GM12878 (cell line): ENCODE measurements around the gene MCOLN1. TPM values are rescaled to one million over a fixed set of nuclear protein-coding genes. Genes with fewer than 3 reads are reported as not detected.

ENCODE experiments used
- ATAC-seq: fragments of 200-7000 bp; cut with Tn5 transposase; 3 replicates; pipeline ENCODE4 v1.9.1; 2020; ENCODE audit warnings: mild to moderate bottlenecking, moderate library complexity
- BruUV-seq: library from RNA; stranded (reverse); fragments of 400-500 nt; replicated peaks from 2 replicates; lab custom pipeline; 2021; lab: Mats Ljungman, UMichigan
- CTCF ChIA-PET: fragments of 300-600 bp; sonication (Branson Sonifier 250); formaldehyde crosslinking; extraction: SDS; loops from one replicate; lab custom pipeline; 2021; ENCODE audit warnings: inconsistent platforms; lab: Yijun Ruan, JAX
- POLR2A ChIA-PET: fragments of 350-600 bp; formaldehyde crosslinking; extraction: SDS; loops from one replicate; lab custom pipeline; 2021; ENCODE audit warnings: inconsistent platforms; lab: Charles Lee
- RAD21 ChIA-PET: fragments of 300-600 bp; sonication (Branson Sonifier 250); formaldehyde crosslinking; loops from one replicate; lab custom pipeline; 2023; ENCODE audit warnings: antibody characterized with exemption; ENCODE audit not compliant: unreplicated experiment; lab: Charles Lee
- SMC1A ChIA-PET: fragments of 300-600 bp; sonication (Branson Sonifier 250); formaldehyde crosslinking; loops from one replicate; lab custom pipeline; 2023; ENCODE audit not compliant: unreplicated experiment, uncharacterized antibody; lab: Charles Lee
- DNase-seq: peaks from one replicate; pipeline ENCODE4 v3.0.0-alpha.2; 2011; ENCODE audit warnings: low read depth, low spot score
- FAIRE-seq: peaks from 3 replicates; lab custom pipeline; 2011; peaks lifted over from hg19 to GRCh38; lab: Jason Lieb, UNC
- H2AFZ ChIP-seq: 2 replicates; pipeline ENCODE4 v1.6.0; 2011; ENCODE audit warnings: low read depth, low read length, control low read depth; ENCODE audit not compliant: control insufficient read depth
- H3K27ac ChIP-seq: 2 replicates; pipeline ENCODE4 v1.5.1; 2011; ENCODE audit warnings: control low read depth; ENCODE audit not compliant: control insufficient read depth, insufficient read depth
- H3K27me3 ChIP-seq, 2 experiments: replicated peaks in 1 of 2; 2 replicates each; pipeline versions ENCODE4 v1.6.0 to v1.6.1; 2011; ENCODE audit warnings: low read length in 1 of 2; ENCODE audit not compliant: control insufficient read depth in 2 of 2, insufficient read depth in 2 of 2
- H3K36me3 ChIP-seq, 2 experiments: 2 replicates each; pipeline ENCODE4 v1.5.1; 2011; ENCODE audit warnings: low read length in 1 of 2; ENCODE audit not compliant: control insufficient read depth in 2 of 2, insufficient read depth in 2 of 2
- H3K4me1 ChIP-seq: 2 replicates; pipeline ENCODE4 v1.6.1; 2011; ENCODE audit warnings: mild to moderate bottlenecking, low read length, moderate library complexity, mixed read lengths; ENCODE audit not compliant: control insufficient read depth, insufficient read depth
- H3K4me2 ChIP-seq: 2 replicates; pipeline ENCODE4 v1.6.0; 2011; ENCODE audit warnings: control low read depth; ENCODE audit not compliant: control insufficient read depth, insufficient read depth
- H3K4me3 ChIP-seq: fragments of 200-600 bp; sonication (generic); 2 replicates; pipeline ENCODE4 v1.5.1; 2016
- H3K79me2 ChIP-seq: 2 replicates; pipeline ENCODE4 v1.6.0; 2011; ENCODE audit warnings: low read length; ENCODE audit not compliant: control insufficient read depth, insufficient read depth
- H3K9ac ChIP-seq: 2 replicates; pipeline ENCODE4 v1.8.0; 2011; ENCODE audit warnings: low read length, control low read depth, mixed read lengths; ENCODE audit not compliant: control insufficient read depth, insufficient read depth
- H3K9me3 ChIP-seq: replicated peaks from 3 replicates; pipeline ENCODE4 v1.5.1; 2011; ENCODE audit warnings: mild to moderate bottlenecking, low read length; ENCODE audit not compliant: control insufficient read depth, insufficient read depth
- H4K20me1 ChIP-seq: 2 replicates; pipeline ENCODE4 v1.6.0; 2011; ENCODE audit not compliant: control insufficient read depth, insufficient read depth
- ATF7 ChIP-seq: fragments of 450-650 bp; IDR thresholded peaks from 2 replicates; pipeline ENCODE4 v1.6.1; 2016; ENCODE audit warnings: low read depth, mild to moderate bottlenecking
- CHD4 ChIP-seq: fragments of 200-600 bp; sonication (generic); IDR thresholded peaks from 2 replicates; pipeline ENCODE4 v1.6.1; 2016; ENCODE audit warnings: mild to moderate bottlenecking
- ESRRA ChIP-seq: IDR thresholded peaks from 2 replicates; pipeline ENCODE4 v1.6.1; 2012; ENCODE audit warnings: mild to moderate bottlenecking, low read length, improper control_type of control experiment
- GATAD2B ChIP-seq: fragments of 450-650 bp; conservative IDR thresholded peaks from 2 replicates; pipeline ENCODE4 v1.6.1; 2017; ENCODE audit warnings: low read depth, mild to moderate bottlenecking, moderate library complexity
- JUNB ChIP-seq: IDR thresholded peaks from 2 replicates; pipeline ENCODE4 v1.6.1; 2016; ENCODE audit warnings: antibody characterized with exemption, mild to moderate bottlenecking
- MYB ChIP-seq: fragments of 150-350 bp; IDR thresholded peaks from 2 replicates; pipeline ENCODE4 v1.6.1; 2014; ENCODE audit warnings: mild to moderate bottlenecking, low read depth, low read length, borderline replicate concordance
- NFXL1 ChIP-seq: fragments of 450-650 bp; IDR thresholded peaks from 2 replicates; pipeline ENCODE4 v1.6.1; 2017; ENCODE audit warnings: antibody characterized with exemption, mild to moderate bottlenecking, borderline replicate concordance
- PAX8 ChIP-seq: fragments of 450-650 bp; IDR thresholded peaks from 2 replicates; pipeline ENCODE4 v1.6.1; 2017; ENCODE audit warnings: mild to moderate bottlenecking, moderate library complexity
- PKNOX1 ChIP-seq: fragments of 450-650 bp; IDR thresholded peaks from 2 replicates; pipeline ENCODE4 v1.6.1; 2016; ENCODE audit warnings: mild to moderate bottlenecking
- SUPT20H ChIP-seq: IDR thresholded peaks from 2 replicates; pipeline ENCODE4 v1.6.1; 2011; ENCODE audit warnings: low read depth, mild to moderate bottlenecking, low read length, moderate library complexity, borderline replicate concordance; ENCODE audit not compliant: control insufficient read depth
- WGBS: methylation state at CpG from one replicate; pipeline ENCODE4 v1.1.6; 2016; ENCODE audit warnings: low lambda C conversion rate; ENCODE audit not compliant: insufficient replicate concordance, insufficient coverage; ENCODE audit errors: missing lambda C conversion rate; 5-methylcytosine and 5-hydroxymethylcytosine counted together
- in situ Hi-C: fragments of 300-500 bp; cut with MboI; formaldehyde crosslinking; loops from 9 replicates; pipeline ENCODE4 v1.14.3; 2018; ENCODE audit warnings: mixed read lengths
- intact Hi-C: fragments of 100-400 bp; cut with micrococcal nuclease; formaldehyde crosslinking; loops from one replicate; pipeline ENCODE4 v1.14.2; 2022; ENCODE audit not compliant: unreplicated experiment
- polyA plus RNA-seq, 11 experiments: library from polyadenylated mRNA; depleted of rRNA in 4 of 11; unstranded in 6 of 11; stranded (reverse) in 5 of 11; fragments of >200 nt; fragmentation: Nextera tagmentation in 4 of 11; fragmentation: Illumina TruSeq in 1 of 11; extraction: Ambion mirVana in 4 of 11; extraction: Trizol in 1 of 11; gene quantifications; 1 replicate in 1 of 11; 2 replicates in 10 of 11; pipeline versions ENCODE4 v1.2.1 to v1.2.3, GENCODE V29; 2011 to 2016; ENCODE audit warnings: inconsistent platforms in 2 of 11, missing spikeins in 2 of 11, low read depth in 1 of 11
- total RNA-seq, 4 experiments: library from RNA; depleted of rRNA in 3 of 4; stranded (reverse); fragments of >200 nt in 3 of 4; fragmentation: Illumina TruSeq in 1 of 4; extraction: Trizol in 1 of 4; gene quantifications; 2 replicates each; pipeline versions ENCODE4 v1.2.1 to v1.2.3, GENCODE V29; 2013 to 2021

MCOLN1 gene
- total and polyA plus RNA-seq, 10 of the 15 experiments (the other 5 are each of a cell fraction or from before 2014, with no cell fraction given), result 0.42 to 15.6 (median 4.9) TPM

- Histone ChIP-seq H3K4me2 (no peak overlapping the region), H3K79me2 (peaks cover 10% of the 10 kb centered on the region), H4K20me1 (no peaks in the 10 kb centered on the region), H3K9ac (no peak overlapping the region), H3K36me3 (peaks cover 0 to 9% of the 10 kb centered on the region in 2 experiments; a peak in 3 of 4 replicates), H3K4me1 (peaks cover 6% of the 10 kb centered on the region), H2AFZ (no peak overlapping the region), H3K9me3 (no peaks in the 10 kb centered on the region), H3K27ac (no peak overlapping the region), H3K27me3 (no peaks in the 10 kb centered on the region), H3K4me3 (no peak overlapping the region)
- TF ChIP-seq ESRRA, result no peak
- no peak for TF ChIP-seq PAX8
- no peak for TF ChIP-seq JUNB
- TF ChIP-seq PKNOX1, result no peak
- CTCF ChIA-PET, result no interaction called here
- in situ Hi-C loops (no loop called here), intact Hi-C loops (no loop called here)
- POLR2A ChIA-PET, result no interaction called here
- RAD21 ChIA-PET, result no interaction called here
- FAIRE-seq, result no peak
- DNase-seq, result no peak
- ATAC-seq, result no peak
- SMC1A ChIA-PET, result no interaction called here
- 95% methylated on average over 25 of the region's 28 CpGs for WGBS
- no TSS peak for BruUV-seq
Measured at GRCh38 chr19:7539827-7540425, 17.5 kb downstream of the MCOLN1 start.

DNA sequence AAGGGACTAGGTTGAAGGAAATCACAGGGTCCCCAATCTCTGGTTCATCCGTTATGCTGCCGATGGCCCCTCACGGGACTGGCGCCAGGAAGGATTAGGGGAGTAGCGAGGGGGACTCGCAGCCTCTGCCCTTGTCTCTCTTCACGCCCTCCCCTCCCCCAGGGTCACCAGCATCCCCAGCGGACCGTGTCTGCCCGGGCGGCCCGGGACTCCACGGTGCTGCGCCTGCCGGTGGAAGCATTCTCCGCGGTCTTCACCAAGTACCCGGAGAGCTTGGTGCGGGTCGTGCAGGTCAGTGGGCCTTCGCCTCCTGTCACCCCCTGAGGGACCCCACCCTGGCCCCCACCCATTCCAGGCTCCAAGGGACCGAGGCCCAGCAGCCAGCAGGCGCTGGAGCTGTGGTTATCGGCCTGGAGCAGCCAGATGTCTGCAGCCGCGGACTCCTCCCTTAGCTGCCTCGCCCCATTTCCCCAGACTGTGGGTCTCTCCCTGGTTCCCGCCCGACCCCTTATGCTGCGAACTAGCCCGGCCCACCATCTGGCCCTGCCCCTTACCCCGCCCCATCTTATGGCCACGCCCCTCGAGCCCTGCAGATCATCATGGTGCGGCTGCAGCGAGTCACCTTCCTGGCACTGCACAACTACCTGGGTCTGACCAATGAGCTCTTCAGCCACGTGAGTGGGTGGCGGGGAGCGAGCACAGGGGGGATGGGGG is 18.5 kb downstream of the MCOLN1 start:
- no peak overlapping the region for H3K4me3 ChIP-seq
- peaks cover 6% of the 10 kb centered on the region for H3K4me1 ChIP-seq
- no peaks in the 10 kb centered on the region for H3K9me3 ChIP-seq
- WGBS, result 93% methylated on average over 25 of the region's 39 CpGs
- ChIA-PET SMC1A (no interaction called here), CTCF (no interaction called here), POLR2A (interaction anchor here (0.5 to 0.6 kb wide), 2 partner anchors 388 to 634 kb away, joined by 4 to 5 read pairs; no protein-coding TSS in a partner anchor), RAD21 (no interaction called here)
- H3K36me3 ChIP-seq, result peaks cover 0 to 9% of the 10 kb centered on the region in 2 experiments; a peak in 3 of 4 replicates
- H3K79me2 ChIP-seq, result peaks cover 6% of the 10 kb centered on the region
- no TSS peak for BruUV-seq
- FAIRE-seq (no peak), ATAC-seq (no peak), DNase-seq (no peak)
- H3K27me3 ChIP-seq, result no peaks in the 10 kb centered on the region
- no peak overlapping the region for H3K27ac ChIP-seq
- no peak overlapping the region for H2AFZ ChIP-seq
- TF ChIP-seq SUPT20H, result no peak
- TF ChIP-seq NFXL1, result no peak
- TF ChIP-seq ATF7, result no peak
- no peak for TF ChIP-seq GATAD2B
- no peak for TF ChIP-seq MYB
- no peak for TF ChIP-seq CHD4
- in situ Hi-C loops (no loop called here), intact Hi-C loops (no loop called here)
- H3K9ac ChIP-seq, result no peak overlapping the region
- H4K20me1 ChIP-seq, result no peaks in the 10 kb centered on the region
- no peak overlapping the region for H3K4me2 ChIP-seq
